ENCODE results near the gene IZUMO1.

- TF ChIP-seq CTCF (IDR thresholded peaks at IDR 0.05) (no peak), POLR2A (IDR thresholded peaks at IDR 0.05) (no peak)
Measured at GRCh38 chr19:48705431-48705830, 41.3 kb downstream of the IZUMO1 start.
